Measurements from ENCODE around the gene RBFOX2. TPM values are rescaled to one million over a fixed set of nuclear protein-coding genes. Genes with fewer than 3 reads are reported as not detected.

RBFOX2 gene
- total and polyA plus RNA-seq, 2 of the 13 experiments (the other 11 are each of a cell fraction or from before 2014, with no cell fraction given), result 37.3 to 40.4 TPM

DNA sequence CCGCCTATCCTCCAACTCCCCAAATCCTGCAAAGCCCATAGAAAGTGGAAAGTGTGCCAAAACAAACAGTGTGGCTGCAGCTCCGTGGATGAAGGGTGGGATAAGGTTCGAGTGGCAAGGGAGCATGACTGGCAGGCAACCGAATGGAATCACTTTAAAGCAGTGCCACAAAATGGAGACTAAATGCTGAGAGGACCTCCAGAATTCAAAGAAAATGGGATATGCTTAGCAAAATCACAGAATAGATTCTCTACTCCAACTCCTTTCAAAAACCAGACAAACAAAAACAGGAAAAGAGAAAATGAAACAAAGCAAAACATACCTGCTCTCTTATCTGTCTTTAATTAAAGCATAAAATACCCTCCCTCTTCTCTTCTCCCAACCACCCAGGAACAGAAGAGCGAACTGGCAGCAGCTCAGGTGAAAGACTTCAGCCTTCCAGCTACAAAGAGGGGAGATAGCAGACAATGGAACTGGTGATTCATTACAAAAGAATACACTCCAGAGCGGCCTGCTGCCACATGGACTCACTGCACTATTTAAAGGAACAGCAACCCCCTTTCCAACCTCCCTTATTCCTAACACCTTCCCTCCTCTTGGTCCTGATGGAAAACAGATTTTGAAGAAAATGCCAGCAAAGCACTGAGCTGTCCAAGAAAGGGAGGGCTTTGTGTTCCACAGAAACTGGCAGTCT is 192.5 kb downstream of the RBFOX2 start (continued):
- TF ChIP-seq, protein P1, sequence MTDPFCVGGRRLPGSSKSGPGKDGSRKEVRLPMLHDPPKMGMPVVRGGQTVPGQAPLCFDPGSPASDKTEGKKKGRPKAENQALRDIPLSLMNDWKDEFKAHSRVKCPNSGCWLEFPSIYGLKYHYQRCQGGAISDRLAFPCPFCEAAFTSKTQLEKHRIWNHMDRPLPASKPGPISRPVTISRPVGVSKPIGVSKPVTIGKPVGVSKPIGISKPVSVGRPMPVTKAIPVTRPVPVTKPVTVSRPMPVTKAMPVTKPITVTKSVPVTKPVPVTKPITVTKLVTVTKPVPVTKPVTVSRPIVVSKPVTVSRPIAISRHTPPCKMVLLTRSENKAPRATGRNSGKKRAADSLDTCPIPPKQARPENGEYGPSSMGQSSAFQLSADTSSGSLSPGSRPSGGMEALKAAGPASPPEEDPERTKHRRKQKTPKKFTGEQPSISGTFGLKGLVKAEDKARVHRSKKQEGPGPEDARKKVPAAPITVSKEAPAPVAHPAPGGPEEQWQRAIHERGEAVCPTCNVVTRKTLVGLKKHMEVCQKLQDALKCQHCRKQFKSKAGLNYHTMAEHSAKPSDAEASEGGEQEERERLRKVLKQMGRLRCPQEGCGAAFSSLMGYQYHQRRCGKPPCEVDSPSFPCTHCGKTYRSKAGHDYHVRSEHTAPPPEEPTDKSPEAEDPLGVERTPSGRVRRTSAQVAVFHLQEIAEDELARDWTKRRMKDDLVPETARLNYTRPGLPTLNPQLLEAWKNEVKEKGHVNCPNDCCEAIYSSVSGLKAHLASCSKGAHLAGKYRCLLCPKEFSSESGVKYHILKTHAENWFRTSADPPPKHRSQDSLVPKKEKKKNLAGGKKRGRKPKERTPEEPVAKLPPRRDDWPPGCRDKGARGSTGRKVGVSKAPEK (CRISPR knock-in tag; IDR thresholded peaks at IDR 0.05; ENCODE audit: borderline replicate concordance), result peak; percentile 46; the same call in 1 of the 2 replicates
- TF ChIP-seq ZFP91 (CRISPR knock-in tag; IDR thresholded peaks at IDR 0.05; ENCODE audit: borderline replicate concordance), result peak; percentile 97
- peak; percentile 33; the same call in 1 of the 2 replicates for TF ChIP-seq ZNF644 (CRISPR knock-in tag; IDR thresholded peaks at IDR 0.05; ENCODE audit: low read depth)
- TF ChIP-seq MYNN (CRISPR knock-in tag; IDR thresholded peaks at IDR 0.05; ENCODE audit: low read depth), result no peak
- peak; percentile 26; the same call in 1 of the 2 replicates for TF ChIP-seq HDAC1 (CRISPR knock-in tag; IDR thresholded peaks at IDR 0.05)
- no peak for TF ChIP-seq ZHX1 (CRISPR knock-in tag; IDR thresholded peaks at IDR 0.05; ENCODE audit: low read depth)
- 0 out of 2 replicates have a peak, but pooled peaks have one; percentile 15 for TF ChIP-seq PHF8 (CRISPR knock-in tag; IDR thresholded peaks at IDR 0.05)
- no peak for TF ChIP-seq HNRNPLL (IDR thresholded peaks at IDR 0.05; ENCODE audit: low read depth, low read length, poor library complexity, severe bottlenecking)
- 0 out of 2 replicates have a peak, but pooled peaks have one; percentile 18 for TF ChIP-seq ZNF816 (CRISPR knock-in tag; IDR thresholded peaks at IDR 0.05; ENCODE audit: borderline replicate concordance)
- TF ChIP-seq POLR2A (IDR thresholded peaks at IDR 0.05; ENCODE audit: insufficient read depth in 1 of 2, low read depth in 2 of 2, low read length in 2 of 2), result peak in 1 of 2 experiments; percentile 43; a peak in 2 of 4 replicates
- TF ChIP-seq TEAD3 (CRISPR knock-in tag; optimal IDR thresholded peaks at IDR 0.05; ENCODE audit: borderline replicate concordance), result peak; percentile 21
- TF ChIP-seq ZBTB8A (CRISPR knock-in tag; IDR thresholded peaks at IDR 0.05; ENCODE audit: borderline replicate concordance, low read depth), result no peak
